H1 (cell line): ENCODE results near the gene LTO1. TPM values are rescaled to one million over a fixed set of nuclear protein-coding genes. Genes with fewer than 3 reads are reported as not detected.

Experiments
- CBX8 ChIP-seq: fragments of 300-800, 300-1000 bp; sonication (generic); IDR thresholded peaks from 2 replicates; pipeline ENCODE4 v1.7.1; 2016; ENCODE audit warnings: low read depth, low read length, borderline replicate concordance
- SP2 ChIP-seq: IDR thresholded peaks from 2 replicates; pipeline ENCODE4 v1.6.1; 2012; ENCODE audit warnings: mild to moderate bottlenecking, low read length, inconsistent platforms
- USF2 ChIP-seq: IDR thresholded peaks from 2 replicates; pipeline ENCODE4 v1.6.1; 2011; ENCODE audit warnings: low read length, improper control_type of control experiment
- polyA plus RNA-seq, 7 experiments: library from polyadenylated mRNA; depleted of rRNA in 3 of 7; stranded (reverse) in 5 of 7; unstranded in 2 of 7; fragments of >200 nt in 5 of 7; fragments of 200-250 nt in 2 of 7; gene quantifications; 1 replicate in 5 of 7; 2 replicates in 1 of 7; 4 replicates in 1 of 7; pipeline versions ENCODE4 v1.2.1 to v1.2.3, GENCODE V29; 2011 to 2013; ENCODE audit warnings: missing spikeins in 2 of 7, mixed read lengths in 2 of 7
- total RNA-seq: library from RNA; stranded (reverse); fragmentation: NEBNext Ultra II Directional; extraction: Animal tissue kit (Norgen Biotek cat#: 25700); gene quantifications from 2 replicates; pipeline ENCODE4 v1.2.1, GENCODE V29; 2021

LTO1 gene
- total and polyA plus RNA-seq, 2 of the 8 experiments (the other 6 are each of a cell fraction or from before 2014, with no cell fraction given) = 15.4 to 21.3 TPM

DNA sequence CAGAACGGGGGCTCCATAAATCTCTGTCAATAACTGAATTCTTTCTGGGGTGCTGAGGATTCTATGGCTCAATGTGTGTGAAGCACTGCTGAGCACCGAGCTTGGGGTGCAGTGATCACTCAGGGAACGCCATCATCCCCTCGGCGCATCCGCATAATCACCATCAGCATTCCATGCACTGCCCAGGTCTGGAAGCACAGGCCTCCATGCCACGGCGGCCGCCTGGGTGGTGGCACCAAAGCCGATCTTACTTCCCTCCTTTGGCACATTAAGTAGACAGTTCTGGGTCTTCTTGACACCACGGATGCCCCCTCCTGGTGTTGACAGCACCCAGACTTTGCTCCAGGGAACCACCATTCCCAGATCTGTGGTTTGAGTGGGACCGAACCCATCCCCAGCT lies 15.6 kb downstream of the LTO1 start (continued):
- no peak for TF ChIP-seq USF2
- TF ChIP-seq CBX8 = no peak
- no peak for TF ChIP-seq SP2
- TF ChIP-seq, all 59 proteins: peak for 0
